Stimulated activated CD8-positive, alpha-beta memory T cell treated with anti-CD3 and anti-CD28 coated beads, Interleukin-7, amount 100 ng/mL, for 48 hours (primary cell): ENCODE results near the gene IMMP2L.
"Not testable (repeated sequence)": the region's sequence is repeated elsewhere in the genome, so short reads cannot be mapped to it uniquely, and the experiment has no call there.

Experiments used
- DNase-seq, 2 donors: peaks; one replicate each; pipeline ENCODE4 v3.0.0-alpha.2; 2020; ENCODE audit warnings: low read depth in 1 of 2; ENCODE audit errors: extremely low read depth in 1 of 2

IMMP2L gene

GRCh38 chr7:111091593-111092358, 470.5 kb downstream of the IMMP2L start:
- DNase-seq = no peak

- peak in 1 of 2 donors; percentile 40 for DNase-seq
Measured at GRCh38 chr7:111090846-111091245, 471.4 kb downstream of the IMMP2L start, which contains the start of gene LRRN3. LRRN3 (plus strand) TSS chr7:111091127; CDS start chr7:111122773, 31,646 bp downstream.

GRCh38 chr7:111089822-111090426, 472.4 kb downstream of the IMMP2L start:
- no peak for DNase-seq

GRCh38 chr7:111088328-111088727, 474.0 kb downstream of the IMMP2L start:
- DNase-seq = no peak

GRCh38 chr7:111086532-111086931, 475.8 kb downstream of the IMMP2L start:
- no peak for DNase-seq

- DNase-seq = no peak
Measured at GRCh38 chr7:111085356-111085755, 476.9 kb downstream of the IMMP2L start.

- peak in 1 of 2 donors; percentile 37 for DNase-seq
Measured at GRCh38 chr7:111083413-111083812, 478.9 kb downstream of the IMMP2L start.

GRCh38 chr7:111082351-111082750, 479.9 kb downstream of the IMMP2L start:
- DNase-seq = no peak

- no peak for DNase-seq
Measured at GRCh38 chr7:111081546-111082267, 480.6 kb downstream of the IMMP2L start.

GRCh38 chr7:111080495-111081105, 481.7 kb downstream of the IMMP2L start:
- no peak for DNase-seq

- no peak for DNase-seq
Measured at GRCh38 chr7:111077001-111077400, 485.3 kb downstream of the IMMP2L start.

- DNase-seq = peak in 1 of 2 donors; percentile 44
Measured at GRCh38 chr7:111076205-111076604, 486.1 kb downstream of the IMMP2L start.

- DNase-seq = no peak
Measured at GRCh38 chr7:111075498-111075897, 486.8 kb downstream of the IMMP2L start.

GRCh38 chr7:111074748-111075146, 487.5 kb downstream of the IMMP2L start:
- no peak for DNase-seq

- DNase-seq = no peak
Measured at GRCh38 chr7:111074071-111074747, 488.1 kb downstream of the IMMP2L start.

- not testable (repeated sequence) for DNase-seq
Measured at GRCh38 chr7:111072658-111073057, 489.6 kb downstream of the IMMP2L start.

- no peak for DNase-seq
Measured at GRCh38 chr7:111071556-111071955, 490.7 kb downstream of the IMMP2L start.

- DNase-seq = no peak
Measured at GRCh38 chr7:111068618-111069017, 493.7 kb downstream of the IMMP2L start.

- no peak for DNase-seq
Measured at GRCh38 chr7:111067682-111068081, 494.6 kb downstream of the IMMP2L start.

- DNase-seq = no peak
Measured at GRCh38 chr7:111067251-111067650, 495.0 kb downstream of the IMMP2L start.

GRCh38 chr7:111063166-111063565, 499.1 kb downstream of the IMMP2L start:
- DNase-seq = no peak
